ENCODE data around the gene LRG1. TPM values are rescaled to one million over a fixed set of nuclear protein-coding genes. Genes with fewer than 3 reads are reported as not detected.
"Not testable (repeated sequence)": the region's sequence is repeated elsewhere in the genome, so short reads cannot be mapped to it uniquely, and the experiment has no call there.

LRG1 gene
- total and polyA plus RNA-seq, 4 experiments from 2014 or later: 0.09 to 0.17 TPM; not detected in 2

DNA sequence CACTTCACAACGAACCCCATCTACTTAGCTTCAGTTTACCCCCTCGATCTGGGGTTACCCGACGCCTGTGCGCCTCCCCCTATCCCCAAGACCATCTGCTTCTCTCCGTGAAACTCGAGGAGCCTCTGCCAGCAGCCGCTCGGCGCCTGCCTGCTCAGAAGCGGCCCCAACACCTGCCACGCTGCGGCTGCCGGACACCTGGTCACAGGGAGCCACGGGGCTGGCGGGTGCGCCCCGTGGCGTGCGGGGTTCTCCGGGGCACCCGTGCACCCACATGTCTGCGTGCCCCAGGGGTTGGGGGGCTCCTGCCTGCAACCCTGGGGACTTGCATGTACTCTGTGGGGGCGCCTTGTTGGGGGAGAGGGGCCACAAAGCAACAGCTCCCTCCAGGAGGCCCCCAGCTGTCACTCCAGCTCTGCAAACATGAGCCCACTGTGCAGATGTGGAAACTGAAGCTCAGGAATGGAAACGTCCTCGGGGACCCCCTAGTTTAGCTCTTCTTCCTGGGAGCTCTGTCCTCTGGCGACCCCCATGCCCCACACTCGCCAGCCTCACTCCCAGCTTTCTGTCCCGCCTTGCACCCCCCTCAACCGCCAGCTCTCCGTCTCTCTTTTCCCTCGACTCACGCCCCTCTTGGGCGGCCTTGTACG lies 26.7 kb upstream of the LRG1 start:
- Histone ChIP-seq H3K4me3 (ENCODE audit: low read length in 2 of 2) (no peak overlapping the region), H3K9me3 (ENCODE audit: control insufficient read depth in 1 of 2, low read length in 2 of 2) (no peaks in the 10 kb centered on the region), H3K27ac (ENCODE audit: low read depth, low read length) (no peak overlapping the region), H3K27me3 (ENCODE audit: insufficient read depth, low read length) (no peaks in the 10 kb centered on the region), H3K36me3 (ENCODE audit: insufficient read depth, low read length) (no peaks in the 10 kb centered on the region), H3K4me1 (ENCODE audit: insufficient read depth, low read length) (no peaks in the 10 kb centered on the region)
- Mint-ChIP-seq H3K4me3 (no peak overlapping the region), H3K36me3 (no peaks in the 10 kb centered on the region), H3K27ac (no peak overlapping the region), H3K9me3 (peaks cover 0 to 3% (median 0%) of the 10 kb centered on the region in 8 donors), H3K4me1 (no peaks in the 10 kb centered on the region), H3K27me3 (peaks cover 4 to 6% of the 10 kb centered on the region in 2 donors)
- ChIA-PET CTCF (ENCODE audit: partially characterized antibody) (interaction anchor here (1.0 to 6.3 kb wide), 6 partner anchors 10 to 225 kb away, joined by 3 to 44 read pairs (median 6); partner anchors contain the start of gene FEM1A), POLR2A (ENCODE audit: partially characterized antibody) (no interaction called here)
- DNase-seq: no peak
- intact Hi-C loops (cut with micrococcal nuclease): loop anchor here (1.0 kb wide), 1 partner anchor 70 kb away; no protein-coding TSS in a partner anchor

DNA sequence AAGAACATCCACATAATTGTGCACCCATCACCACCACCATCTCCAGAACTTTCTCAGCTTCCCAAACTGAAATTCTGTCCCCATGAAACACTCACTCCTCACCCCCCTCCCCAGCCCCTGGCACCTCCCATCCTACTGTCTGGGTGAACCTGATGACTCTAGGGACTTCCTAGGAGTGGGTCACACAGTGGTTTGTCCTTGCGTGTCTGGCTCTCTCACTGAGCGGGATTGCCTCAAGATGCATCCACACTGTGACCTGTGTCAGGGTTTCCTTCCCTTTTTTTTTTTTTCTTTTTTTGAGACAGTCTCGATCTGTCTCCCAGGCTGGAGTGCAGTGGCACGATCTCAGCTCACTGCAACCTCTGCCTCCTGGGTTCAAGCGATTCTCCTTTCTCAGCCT lies 23.7 kb upstream of the LRG1 start:
- H3K27me3 ChIP-seq (ENCODE audit: insufficient read depth, low read length); POLR2A ChIA-PET (ENCODE audit: partially characterized antibody); DNase-seq; CTCF ChIA-PET (ENCODE audit: partially characterized antibody); H3K4me1 ChIP-seq (ENCODE audit: insufficient read depth, low read length); intact Hi-C loops (cut with micrococcal nuclease); H3K9me3 Mint-ChIP-seq; H3K36me3 ChIP-seq (ENCODE audit: insufficient read depth, low read length); H3K9me3 ChIP-seq (ENCODE audit: control insufficient read depth in 1 of 2, low read length in 2 of 2); H3K27ac Mint-ChIP-seq; H3K4me3 ChIP-seq (ENCODE audit: low read length in 2 of 2); H3K36me3 Mint-ChIP-seq; H3K27me3 Mint-ChIP-seq; H3K27ac ChIP-seq (ENCODE audit: low read depth, low read length); H3K4me3 Mint-ChIP-seq; H3K4me1 Mint-ChIP-seq: not testable (repeated sequence)

DNA sequence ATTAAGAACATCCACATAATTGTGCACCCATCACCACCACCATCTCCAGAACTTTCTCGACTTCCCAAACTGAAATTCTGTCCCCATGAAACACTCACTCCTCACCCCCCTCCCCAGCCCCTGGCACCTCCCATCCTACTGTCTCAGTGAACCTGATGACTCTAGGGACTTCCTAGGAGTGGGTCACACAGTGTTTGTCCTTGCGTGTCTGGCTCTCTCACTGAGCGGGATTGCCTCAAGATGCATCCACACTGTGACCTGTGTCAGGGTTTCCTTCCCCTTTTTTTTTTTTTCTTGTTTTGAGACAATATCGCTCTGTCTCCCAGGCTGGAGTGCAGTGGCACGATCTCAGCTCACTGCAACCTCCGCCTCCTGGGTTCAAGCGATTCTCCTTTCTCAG lies 22.2 kb upstream of the LRG1 start:
- H3K36me3 ChIP-seq (ENCODE audit: insufficient read depth, low read length); H3K27ac Mint-ChIP-seq; H3K36me3 Mint-ChIP-seq; CTCF ChIA-PET (ENCODE audit: partially characterized antibody); H3K9me3 ChIP-seq (ENCODE audit: control insufficient read depth in 1 of 2, low read length in 2 of 2); H3K4me3 ChIP-seq (ENCODE audit: low read length in 2 of 2); H3K4me1 Mint-ChIP-seq; intact Hi-C loops (cut with micrococcal nuclease); H3K27me3 ChIP-seq (ENCODE audit: insufficient read depth, low read length); DNase-seq; POLR2A ChIA-PET (ENCODE audit: partially characterized antibody); H3K27ac ChIP-seq (ENCODE audit: low read depth, low read length); H3K4me1 ChIP-seq (ENCODE audit: insufficient read depth, low read length); H3K4me3 Mint-ChIP-seq; H3K9me3 Mint-ChIP-seq; H3K27me3 Mint-ChIP-seq: not testable (repeated sequence)

DNA sequence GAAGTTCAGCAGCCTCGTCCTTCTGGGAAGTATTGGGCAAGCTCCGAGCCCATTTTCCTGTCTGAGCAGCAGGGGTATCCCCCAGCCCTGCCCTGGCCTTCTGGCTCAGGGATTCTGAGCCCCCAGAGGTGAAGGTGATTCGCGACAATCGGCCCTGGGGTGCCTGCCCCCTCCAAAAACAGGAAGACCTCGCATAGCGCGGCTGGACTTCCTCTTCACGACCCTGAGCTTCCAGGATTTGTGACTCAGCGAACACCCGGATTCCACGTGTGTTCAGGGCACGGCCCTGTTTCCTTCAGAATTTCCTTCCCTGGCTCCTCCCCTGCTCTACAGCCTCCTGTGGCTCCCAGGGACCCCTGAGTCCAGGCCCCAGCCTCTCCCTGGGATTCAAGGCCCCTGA lies 19.7 kb upstream of the LRG1 start, which contains the start of gene SEMA6B:
TSS of gene SEMA6B (minus strand) at position 116 of the 400 bp plus-strand sequence. CDS start 1,227 bp downstream, outside the sequence.
- no peak within 1 kb of the TSS for H3K27ac ChIP-seq (ENCODE audit: low read depth, low read length)
- DNase-seq: no peak
- peaks cover 1 to 3% of the 10 kb centered on the region in 2 donors for H3K27me3 Mint-ChIP-seq
- no peaks in the 10 kb centered on the region for H3K4me1 Mint-ChIP-seq
- ChIA-PET CTCF (ENCODE audit: partially characterized antibody) (interaction anchor here (0.6 to 1.1 kb wide), 2 partner anchors 77 to 1075 kb away, joined by 3 to 8 read pairs; no protein-coding TSS in a partner anchor), POLR2A (ENCODE audit: partially characterized antibody) (no interaction called here)
- H3K9me3 ChIP-seq (ENCODE audit: control insufficient read depth in 1 of 2, low read length in 2 of 2): no peaks in the 10 kb centered on the region
- H3K27me3 ChIP-seq (ENCODE audit: insufficient read depth, low read length): no peaks in the 10 kb centered on the region
- H3K36me3 Mint-ChIP-seq: no peaks in the 10 kb centered on the region
- no peaks in the 10 kb centered on the region for H3K9me3 Mint-ChIP-seq
- H3K4me3 ChIP-seq (ENCODE audit: low read length in 2 of 2): no peak within 1 kb of the TSS
- no peaks in the 10 kb centered on the region for H3K4me1 ChIP-seq (ENCODE audit: insufficient read depth, low read length)
- intact Hi-C loops (cut with micrococcal nuclease): no loop called here
- H3K4me3 Mint-ChIP-seq: no peak within 1 kb of the TSS
- peak within 1 kb of the TSS in 1 of 7 donors; percentile 73 for H3K27ac Mint-ChIP-seq
- H3K36me3 ChIP-seq (ENCODE audit: insufficient read depth, low read length): no peaks in the 10 kb centered on the region

DNA sequence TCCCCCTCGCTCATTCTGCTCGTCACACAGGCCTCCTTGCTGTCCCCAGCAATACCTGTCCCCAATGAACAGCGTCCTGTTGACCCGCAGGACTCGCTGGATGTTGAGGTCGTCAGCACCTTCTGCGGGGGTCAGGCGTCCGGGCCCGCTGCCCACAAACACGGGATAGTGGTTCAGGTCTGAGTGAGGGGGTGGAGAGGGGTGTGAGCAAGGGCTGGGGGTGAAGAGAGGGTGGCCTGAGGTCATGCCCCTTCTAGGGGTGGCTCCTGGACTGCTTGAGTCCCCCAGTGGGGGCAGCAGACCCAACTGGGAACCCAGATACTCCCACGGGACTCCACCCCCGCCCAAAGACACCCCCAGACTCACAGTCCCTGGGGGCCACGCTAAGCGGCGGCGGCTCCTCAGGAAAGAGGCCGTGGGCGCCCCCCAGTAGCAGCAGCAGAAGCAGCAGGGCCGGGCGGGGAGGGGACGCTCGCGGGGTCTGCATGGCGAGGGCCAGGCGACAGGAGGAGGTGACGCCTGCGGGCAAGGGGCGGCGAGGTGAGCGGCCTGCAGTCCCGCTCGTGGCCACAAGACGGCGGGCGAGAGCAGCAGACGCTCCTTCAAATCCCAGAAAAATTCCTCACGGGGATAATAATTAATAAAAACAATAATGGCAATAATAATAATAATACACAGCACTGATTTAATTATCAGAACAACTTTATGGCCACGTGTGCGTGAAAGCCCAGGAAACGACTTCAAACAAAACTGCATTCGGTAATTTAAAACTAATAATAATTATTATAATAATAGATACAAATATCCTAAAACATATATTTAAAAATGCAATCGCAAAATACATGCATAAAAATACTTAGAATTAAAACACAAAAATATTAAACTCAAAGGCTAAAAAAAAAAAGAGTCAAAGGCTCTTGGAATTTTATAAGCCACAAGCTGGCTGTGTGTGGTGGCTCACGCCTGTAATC lies 18.4 kb upstream of the LRG1 start:
- Histone ChIP-seq H3K4me1 (ENCODE audit: insufficient read depth, low read length) (no peaks in the 10 kb centered on the region), H3K9me3 (ENCODE audit: control insufficient read depth in 1 of 2, low read length in 2 of 2) (no peaks in the 10 kb centered on the region), H3K27ac (ENCODE audit: low read depth, low read length) (no peak overlapping the region), H3K4me3 (ENCODE audit: low read length in 2 of 2) (no peak overlapping the region), H3K36me3 (ENCODE audit: insufficient read depth, low read length) (no peaks in the 10 kb centered on the region), H3K27me3 (ENCODE audit: insufficient read depth, low read length) (no peaks in the 10 kb centered on the region)
- Mint-ChIP-seq H3K36me3 (no peaks in the 10 kb centered on the region), H3K4me1 (no peaks in the 10 kb centered on the region), H3K27me3 (peaks cover 1 to 3% of the 10 kb centered on the region in 2 donors), H3K4me3 (no peak overlapping the region), H3K27ac (no peak overlapping the region), H3K9me3 (no peaks in the 10 kb centered on the region)
- peak in 2 of 5 donors; percentile 9 to 23 for DNase-seq
- intact Hi-C loops (cut with micrococcal nuclease): no loop called here
- POLR2A ChIA-PET (ENCODE audit: partially characterized antibody): no interaction called here
- CTCF ChIA-PET (ENCODE audit: partially characterized antibody): interaction anchor here (0.8 kb wide), 1 partner anchor 78 kb away, joined by 8 read pairs; no protein-coding TSS in a partner anchor

DNA sequence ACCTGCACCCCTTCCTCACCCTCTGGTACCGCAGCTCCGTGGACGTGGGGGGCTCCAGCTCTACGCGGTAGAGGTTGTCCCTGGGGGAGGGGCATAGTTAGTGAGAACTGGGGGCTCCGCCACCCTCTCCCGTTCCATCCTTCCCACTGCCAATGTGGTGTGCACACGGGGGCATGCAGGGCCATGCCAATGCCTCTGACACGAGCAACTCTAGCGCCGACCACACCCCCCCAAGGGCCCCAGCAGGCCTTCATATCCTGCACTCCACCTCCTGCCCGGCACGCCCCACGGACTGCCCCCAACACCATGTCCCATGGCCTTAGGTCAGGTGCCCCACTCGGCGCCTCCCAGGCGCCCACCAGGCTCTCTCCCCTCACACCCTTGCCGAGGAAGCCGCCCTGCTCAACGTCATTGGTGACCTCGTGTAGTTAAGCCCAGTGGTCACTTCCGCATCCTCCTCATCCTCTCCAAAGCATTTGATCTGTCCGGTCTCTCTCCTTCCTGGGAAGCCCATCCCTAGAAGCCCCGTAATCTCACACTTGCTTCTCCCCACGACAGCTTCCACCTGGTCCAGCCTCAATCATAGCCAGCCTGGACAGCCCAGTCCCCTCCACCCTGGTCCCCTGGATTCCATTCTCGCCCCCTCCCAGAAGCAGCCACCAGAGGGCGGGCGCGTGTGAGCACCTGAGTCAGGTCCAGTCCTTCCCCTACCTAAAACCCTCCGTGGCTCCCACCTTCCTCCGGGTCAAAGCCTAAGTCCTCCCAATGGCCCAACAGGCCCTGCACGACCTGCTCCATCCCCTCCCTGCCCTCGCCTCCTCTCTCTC lies 17.5 kb upstream of the LRG1 start:
- CTCF ChIA-PET (ENCODE audit: partially characterized antibody): interaction anchor here (0.9 kb wide), 1 partner anchor 79 kb away, joined by 5 read pairs; no protein-coding TSS in a partner anchor
- Histone ChIP-seq H3K36me3 (ENCODE audit: insufficient read depth, low read length) (no peaks in the 10 kb centered on the region), H3K27ac (ENCODE audit: low read depth, low read length) (no peak overlapping the region), H3K4me1 (ENCODE audit: insufficient read depth, low read length) (no peaks in the 10 kb centered on the region), H3K4me3 (ENCODE audit: low read length in 2 of 2) (no peak overlapping the region), H3K9me3 (ENCODE audit: control insufficient read depth in 1 of 2, low read length in 2 of 2) (no peaks in the 10 kb centered on the region), H3K27me3 (ENCODE audit: insufficient read depth, low read length) (no peaks in the 10 kb centered on the region)
- peaks cover 0 to 3% (median 0%) of the 10 kb centered on the region in 8 donors for H3K9me3 Mint-ChIP-seq
- H3K4me1 Mint-ChIP-seq: peaks cover 0 to 5% (median 1%) of the 10 kb centered on the region in 4 donors
- peaks cover 3 to 6% of the 10 kb centered on the region in 2 donors for H3K27me3 Mint-ChIP-seq
- POLR2A ChIA-PET (ENCODE audit: partially characterized antibody): no interaction called here
- H3K36me3 Mint-ChIP-seq: no peaks in the 10 kb centered on the region
- intact Hi-C loops (cut with micrococcal nuclease): no loop called here
- no peak overlapping the region for H3K4me3 Mint-ChIP-seq
- no peak for DNase-seq
- H3K27ac Mint-ChIP-seq: no peak overlapping the region

Data from CD4-positive, alpha-beta memory T cell (primary cell).